ENCODE results near the gene UBXN7. TPM values are rescaled to one million over a fixed set of nuclear protein-coding genes. Genes with fewer than 3 reads are reported as not detected.

Gene UBXN7
- total and polyA plus RNA-seq, 9 of the 15 experiments (the other 6 are each of a cell fraction or from before 2014, with no cell fraction given), result 3.5 to 44.6 (median 13.4) TPM

DNA sequence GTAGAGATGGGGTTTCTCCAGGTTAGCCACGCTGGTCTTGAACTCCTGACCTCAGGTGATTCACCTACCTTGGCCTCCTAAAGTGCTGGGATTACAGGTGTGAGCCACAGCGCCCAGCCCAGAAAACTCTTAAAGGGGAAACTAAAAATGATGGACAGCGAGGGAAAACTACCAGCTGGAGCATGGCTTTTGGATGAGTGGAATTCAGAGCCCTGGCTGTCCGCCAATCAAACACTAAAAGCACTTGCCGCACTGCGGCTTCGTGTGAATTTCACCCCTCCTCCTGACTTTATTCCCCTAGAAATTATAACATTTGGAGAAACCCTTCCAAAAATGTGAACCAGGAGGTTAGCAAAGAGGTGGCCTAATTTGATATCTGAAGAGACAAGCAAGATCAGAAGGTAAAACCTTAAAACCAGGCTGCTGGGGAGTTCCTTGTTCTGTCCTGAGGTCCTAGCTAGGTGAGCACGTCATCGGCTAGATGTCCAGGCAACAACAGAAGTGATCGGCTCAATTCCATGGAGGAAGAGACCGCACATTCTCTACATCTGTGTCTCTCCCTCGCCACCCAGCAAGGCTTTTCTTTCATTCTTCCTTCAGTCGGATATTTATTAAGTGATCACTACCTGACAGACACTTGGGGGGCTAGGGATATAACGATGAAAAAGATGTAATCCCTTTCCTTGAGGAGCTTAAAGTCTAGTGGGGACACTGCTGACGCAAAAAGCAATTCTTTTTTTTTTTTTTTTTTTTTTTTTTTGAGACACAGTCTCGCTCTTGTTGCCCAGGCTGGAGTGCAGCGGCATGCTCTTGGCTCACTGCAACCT is 95.7 kb downstream of the UBXN7 start (continued):
- no peak for TF ChIP-seq EZH2 (IDR thresholded peaks at IDR 0.05; ENCODE audit: borderline replicate concordance, low read depth, low read length)
- no peak for TF ChIP-seq SRSF7 (optimal IDR thresholded peaks at IDR 0.05; ENCODE audit: low read depth, low read length)
- peak in 1 of 2 experiments; percentile 56; a peak in 1 of 4 replicates for TF ChIP-seq TEAD1 (CRISPR knock-in tag; IDR thresholded peaks at IDR 0.05)
- TF ChIP-seq, protein P1, sequence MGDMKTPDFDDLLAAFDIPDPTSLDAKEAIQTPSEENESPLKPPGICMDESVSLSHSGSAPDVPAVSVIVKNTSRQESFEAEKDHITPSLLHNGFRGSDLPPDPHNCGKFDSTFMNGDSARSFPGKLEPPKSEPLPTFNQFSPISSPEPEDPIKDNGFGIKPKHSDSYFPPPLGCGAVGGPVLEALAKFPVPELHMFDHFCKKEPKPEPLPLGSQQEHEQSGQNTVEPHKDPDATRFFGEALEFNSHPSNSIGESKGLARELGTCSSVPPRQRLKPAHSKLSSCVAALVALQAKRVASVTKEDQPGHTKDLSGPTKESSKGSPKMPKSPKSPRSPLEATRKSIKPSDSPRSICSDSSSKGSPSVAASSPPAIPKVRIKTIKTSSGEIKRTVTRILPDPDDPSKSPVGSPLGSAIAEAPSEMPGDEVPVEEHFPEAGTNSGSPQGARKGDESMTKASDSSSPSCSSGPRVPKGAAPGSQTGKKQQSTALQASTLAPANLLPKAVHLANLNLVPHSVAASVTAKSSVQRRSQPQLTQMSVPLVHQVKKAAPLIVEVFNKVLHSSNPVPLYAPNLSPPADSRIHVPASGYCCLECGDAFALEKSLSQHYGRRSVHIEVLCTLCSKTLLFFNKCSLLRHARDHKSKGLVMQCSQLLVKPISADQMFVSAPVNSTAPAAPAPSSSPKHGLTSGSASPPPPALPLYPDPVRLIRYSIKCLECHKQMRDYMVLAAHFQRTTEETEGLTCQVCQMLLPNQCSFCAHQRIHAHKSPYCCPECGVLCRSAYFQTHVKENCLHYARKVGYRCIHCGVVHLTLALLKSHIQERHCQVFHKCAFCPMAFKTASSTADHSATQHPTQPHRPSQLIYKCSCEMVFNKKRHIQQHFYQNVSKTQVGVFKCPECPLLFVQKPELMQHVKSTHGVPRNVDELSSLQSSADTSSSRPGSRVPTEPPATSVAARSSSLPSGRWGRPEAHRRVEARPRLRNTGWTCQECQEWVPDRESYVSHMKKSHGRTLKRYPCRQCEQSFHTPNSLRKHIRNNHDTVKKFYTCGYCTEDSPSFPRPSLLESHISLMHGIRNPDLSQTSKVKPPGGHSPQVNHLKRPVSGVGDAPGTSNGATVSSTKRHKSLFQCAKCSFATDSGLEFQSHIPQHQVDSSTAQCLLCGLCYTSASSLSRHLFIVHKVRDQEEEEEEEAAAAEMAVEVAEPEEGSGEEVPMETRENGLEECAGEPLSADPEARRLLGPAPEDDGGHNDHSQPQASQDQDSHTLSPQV (IDR thresholded peaks at IDR 0.05), result peak; percentile 33
- TF ChIP-seq, protein P2, sequence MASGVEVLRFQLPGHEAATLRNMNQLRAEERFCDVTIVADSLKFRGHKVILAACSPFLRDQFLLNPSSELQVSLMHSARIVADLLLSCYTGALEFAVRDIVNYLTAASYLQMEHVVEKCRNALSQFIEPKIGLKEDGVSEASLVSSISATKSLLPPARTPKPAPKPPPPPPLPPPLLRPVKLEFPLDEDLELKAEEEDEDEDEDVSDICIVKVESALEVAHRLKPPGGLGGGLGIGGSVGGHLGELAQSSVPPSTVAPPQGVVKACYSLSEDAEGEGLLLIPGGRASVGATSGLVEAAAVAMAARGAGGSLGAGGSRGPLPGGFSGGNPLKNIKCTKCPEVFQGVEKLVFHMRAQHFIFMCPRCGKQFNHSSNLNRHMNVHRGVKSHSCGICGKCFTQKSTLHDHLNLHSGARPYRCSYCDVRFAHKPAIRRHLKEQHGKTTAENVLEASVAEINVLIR (CRISPR knock-in tag; IDR thresholded peaks at IDR 0.05), result no peak
- TF ChIP-seq DNMT1 (IDR thresholded peaks at IDR 0.05), result no peak
- no peak for TF ChIP-seq NR3C1 (CRISPR knock-in tag; IDR thresholded peaks at IDR 0.05)
- TF ChIP-seq, protein P3, sequence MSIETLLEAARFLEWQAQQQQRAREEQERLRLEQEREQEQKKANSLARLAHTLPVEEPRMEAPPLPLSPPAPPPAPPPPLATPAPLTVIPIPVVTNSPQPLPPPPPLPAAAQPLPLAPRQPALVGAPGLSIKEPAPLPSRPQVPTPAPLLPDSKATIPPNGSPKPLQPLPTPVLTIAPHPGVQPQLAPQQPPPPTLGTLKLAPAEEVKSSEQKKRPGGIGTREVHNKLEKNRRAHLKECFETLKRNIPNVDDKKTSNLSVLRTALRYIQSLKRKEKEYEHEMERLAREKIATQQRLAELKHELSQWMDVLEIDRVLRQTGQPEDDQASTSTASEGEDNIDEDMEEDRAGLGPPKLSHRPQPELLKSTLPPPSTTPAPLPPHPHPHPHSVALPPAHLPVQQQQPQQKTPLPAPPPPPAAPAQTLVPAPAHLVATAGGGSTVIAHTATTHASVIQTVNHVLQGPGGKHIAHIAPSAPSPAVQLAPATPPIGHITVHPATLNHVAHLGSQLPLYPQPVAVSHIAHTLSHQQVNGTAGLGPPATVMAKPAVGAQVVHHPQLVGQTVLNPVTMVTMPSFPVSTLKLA (conservative IDR thresholded peaks at IDR 0.05), result no peak; a peak in 1 of 4 replicates
- no peak for TF ChIP-seq ETV5 (CRISPR knock-in tag; IDR thresholded peaks at IDR 0.05; ENCODE audit: low read depth)
- no peak for TF ChIP-seq KLF1 (tag; IDR thresholded peaks at IDR 0.05)
- TF ChIP-seq LCOR (CRISPR knock-in tag; IDR thresholded peaks at IDR 0.05), result 0 out of 2 replicates have a peak, but pooled peaks have one; percentile 6
- no peak for TF ChIP-seq MEIS2 (IDR thresholded peaks at IDR 0.05; ENCODE audit: partially characterized antibody)
- no peak for TF ChIP-seq GABPB1 (CRISPR knock-in tag; IDR thresholded peaks at IDR 0.05)
- TF ChIP-seq PTRF (tag; IDR thresholded peaks at IDR 0.05), result no peak
- no peak for TF ChIP-seq RBM25 (IDR thresholded peaks at IDR 0.05; ENCODE audit: low read depth, low read length, severe bottlenecking)
- TF ChIP-seq GTF2A2 (tag; IDR thresholded peaks at IDR 0.05), result no peak
- TF ChIP-seq, protein P4, sequence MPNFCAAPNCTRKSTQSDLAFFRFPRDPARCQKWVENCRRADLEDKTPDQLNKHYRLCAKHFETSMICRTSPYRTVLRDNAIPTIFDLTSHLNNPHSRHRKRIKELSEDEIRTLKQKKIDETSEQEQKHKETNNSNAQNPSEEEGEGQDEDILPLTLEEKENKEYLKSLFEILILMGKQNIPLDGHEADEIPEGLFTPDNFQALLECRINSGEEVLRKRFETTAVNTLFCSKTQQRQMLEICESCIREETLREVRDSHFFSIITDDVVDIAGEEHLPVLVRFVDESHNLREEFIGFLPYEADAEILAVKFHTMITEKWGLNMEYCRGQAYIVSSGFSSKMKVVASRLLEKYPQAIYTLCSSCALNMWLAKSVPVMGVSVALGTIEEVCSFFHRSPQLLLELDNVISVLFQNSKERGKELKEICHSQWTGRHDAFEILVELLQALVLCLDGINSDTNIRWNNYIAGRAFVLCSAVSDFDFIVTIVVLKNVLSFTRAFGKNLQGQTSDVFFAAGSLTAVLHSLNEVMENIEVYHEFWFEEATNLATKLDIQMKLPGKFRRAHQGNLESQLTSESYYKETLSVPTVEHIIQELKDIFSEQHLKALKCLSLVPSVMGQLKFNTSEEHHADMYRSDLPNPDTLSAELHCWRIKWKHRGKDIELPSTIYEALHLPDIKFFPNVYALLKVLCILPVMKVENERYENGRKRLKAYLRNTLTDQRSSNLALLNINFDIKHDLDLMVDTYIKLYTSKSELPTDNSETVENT (CRISPR knock-in tag; IDR thresholded peaks at IDR 0.05), result no peak

Data from K562 (cell line).